HEK293T (cell line): ENCODE results near the gene ADGRD1.

ENCODE experiments used
- CTCF ChIA-PET: fragments of 350-600 bp; formaldehyde crosslinking; extraction: SDS; loops from one replicate; lab custom pipeline; 2021; ENCODE audit warnings: antibody characterized with exemption, inconsistent platforms; lab: Yijun Ruan, JAX
- POLR2A ChIA-PET: fragments of 350-600 bp; formaldehyde crosslinking; extraction: SDS; loops from one replicate; lab custom pipeline; 2020; ENCODE audit warnings: antibody characterized with exemption, inconsistent platforms; lab: Yijun Ruan, JAX
- DNase-seq: peaks from one replicate; pipeline ENCODE4 v3.0.0; 2012; ENCODE audit warnings: mixed read lengths; ENCODE audit errors: extremely low spot score
- ARNT ChIP-seq: fragments of 450-650 bp; IDR thresholded peaks from 2 replicates; pipeline ENCODE4 v1.6.1; 2017; ENCODE audit warnings: mild to moderate bottlenecking
- BHLHE40 ChIP-seq: fragments of 450-650 bp; IDR thresholded peaks from 2 replicates; pipeline ENCODE4 v1.6.1; 2016; ENCODE audit warnings: mild to moderate bottlenecking, moderate library complexity, borderline replicate concordance
- CTBP1 ChIP-seq: fragments of 450-650 bp; IDR thresholded peaks from 2 replicates; pipeline ENCODE4 v1.6.1; 2016; ENCODE audit warnings: borderline replicate concordance
- ELF4 ChIP-seq: fragments of 450-650 bp; IDR thresholded peaks from 2 replicates; pipeline ENCODE4 v1.6.1; 2017; ENCODE audit warnings: antibody characterized with exemption
- FOXA1 ChIP-seq: fragments of 450-650 bp; IDR thresholded peaks from 2 replicates; pipeline ENCODE4 v1.6.1; 2016; ENCODE audit warnings: mild to moderate bottlenecking
- FOXK2 ChIP-seq: fragments of 450-650 bp; IDR thresholded peaks from 2 replicates; pipeline ENCODE4 v1.6.1; 2016; ENCODE audit warnings: mild to moderate bottlenecking
- FOXM1 ChIP-seq: fragments of 450-650 bp; IDR thresholded peaks from 2 replicates; pipeline ENCODE4 v1.6.1; 2017; ENCODE audit warnings: mild to moderate bottlenecking, borderline replicate concordance
- HDGF ChIP-seq: fragments of 450-650 bp; IDR thresholded peaks from 2 replicates; pipeline ENCODE4 v1.6.1; 2017; ENCODE audit warnings: antibody characterized with exemption, borderline replicate concordance
- L3MBTL2 ChIP-seq: fragments of 450-650 bp; conservative IDR thresholded peaks from 2 replicates; pipeline ENCODE4 v1.6.1; 2016; ENCODE audit warnings: mild to moderate bottlenecking
- LEF1 ChIP-seq: fragments of 450-650 bp; IDR thresholded peaks from 2 replicates; pipeline ENCODE4 v1.6.1; 2017; ENCODE audit warnings: mild to moderate bottlenecking, borderline replicate concordance
- NFRKB ChIP-seq: fragments of 450-650 bp; IDR thresholded peaks from 2 replicates; pipeline ENCODE4 v1.6.1; 2016; ENCODE audit warnings: mild to moderate bottlenecking, moderate library complexity
- PKNOX1 ChIP-seq: fragments of 450-650 bp; IDR thresholded peaks from 2 replicates; pipeline ENCODE4 v1.6.1; 2016
- SP1 ChIP-seq: fragments of 450-650 bp; IDR thresholded peaks from 2 replicates; pipeline ENCODE4 v1.6.1; 2017
- SUZ12 ChIP-seq: fragments of 450-650 bp; IDR thresholded peaks from 2 replicates; pipeline ENCODE4 v1.6.1; 2016; ENCODE audit warnings: mild to moderate bottlenecking
- TARDBP ChIP-seq: fragments of 450-650 bp; IDR thresholded peaks from 2 replicates; pipeline ENCODE4 v1.6.1; 2016
- ZNF384 ChIP-seq: fragments of 450-650 bp; IDR thresholded peaks from 2 replicates; pipeline ENCODE4 v1.6.1; 2016

ADGRD1 gene

DNA sequence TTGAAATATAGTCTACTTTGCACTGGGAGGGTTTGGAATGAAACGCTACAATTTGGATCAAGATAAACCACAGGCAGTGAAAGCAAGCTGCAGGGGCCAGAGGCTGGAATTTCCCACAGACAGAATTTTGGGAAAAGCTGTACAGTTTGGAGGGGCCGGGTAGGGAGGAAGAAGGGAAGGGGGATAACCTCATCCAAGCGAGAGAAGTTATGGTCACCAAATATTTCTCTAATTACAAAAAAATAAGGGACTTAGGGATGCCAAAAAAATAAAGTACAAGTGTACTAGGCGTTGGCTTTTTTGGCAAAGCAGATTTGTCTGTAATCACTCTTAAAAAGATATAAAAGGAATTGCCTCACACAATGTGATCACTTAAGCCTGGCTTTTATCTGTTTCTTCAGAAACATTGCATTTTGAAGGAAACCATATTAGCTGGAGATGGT is 31.2 kb upstream of the ADGRD1 start:
- ChIA-PET POLR2A (no interaction called here), CTCF (interaction anchor here (0.7 kb wide), 1 partner anchor 466 kb away, joined by 3 read pairs; no protein-coding TSS in a partner anchor)
- TF ChIP-seq HDGF, result no peak
- no peak for TF ChIP-seq ZNF384
- TF ChIP-seq L3MBTL2, result no peak
- no peak for TF ChIP-seq ARNT
- TF ChIP-seq FOXA1, result no peak
- no peak for TF ChIP-seq PKNOX1
- TF ChIP-seq SP1, result no peak
- no peak for TF ChIP-seq BHLHE40
- TF ChIP-seq NFRKB, result no peak
- TF ChIP-seq CTBP1, result no peak
- no peak for TF ChIP-seq ELF4
- TF ChIP-seq TARDBP, result no peak
- no peak for TF ChIP-seq FOXK2
- no peak for TF ChIP-seq LEF1

DNA sequence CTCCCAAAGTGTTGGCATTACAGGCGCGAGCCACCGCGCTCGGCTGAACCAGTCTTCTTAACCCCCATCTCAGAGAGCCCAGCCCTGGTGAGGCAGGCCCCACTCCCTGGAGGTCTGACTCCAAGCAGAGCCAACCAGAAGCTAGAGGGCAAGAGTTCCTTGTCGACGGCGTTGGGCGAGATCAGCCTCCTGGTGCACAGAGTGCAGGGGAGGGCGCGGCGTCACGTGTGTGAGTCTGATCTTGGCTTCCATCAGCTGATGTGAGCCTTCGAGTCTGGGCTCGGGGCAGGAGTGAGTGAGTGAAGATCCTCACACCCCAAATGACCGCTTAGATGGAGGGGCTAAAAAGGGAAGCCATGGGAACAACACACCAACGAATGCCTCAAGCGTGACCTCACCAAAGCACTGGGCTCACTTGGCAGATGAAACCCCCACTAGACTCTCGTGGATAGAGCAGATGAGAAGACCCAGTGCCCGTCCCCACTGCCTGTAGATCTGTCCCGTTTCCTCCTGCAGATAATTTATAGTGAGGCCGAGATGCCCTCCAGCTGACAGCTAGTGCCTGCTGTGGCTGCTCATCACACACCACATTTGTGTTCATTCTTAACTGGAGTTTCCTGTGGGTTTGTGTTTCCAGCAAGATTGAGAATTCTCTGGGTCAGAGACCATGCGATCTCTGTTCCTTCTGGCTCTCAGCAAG is 28.6 kb upstream of the ADGRD1 start:
- CTCF ChIA-PET, result no interaction called here
- POLR2A ChIA-PET, result no interaction called here
- TF ChIP-seq SUZ12, result no peak
- TF ChIP-seq L3MBTL2, result no peak
- TF ChIP-seq ZNF384, result no peak
- TF ChIP-seq CTBP1, result no peak
- no peak for TF ChIP-seq FOXM1
- no peak for TF ChIP-seq FOXK2
- no peak for TF ChIP-seq ELF4
- TF ChIP-seq TARDBP, result no peak
- TF ChIP-seq BHLHE40, result no peak
- TF ChIP-seq FOXA1, result no peak
- no peak for TF ChIP-seq HDGF
- no peak for TF ChIP-seq ARNT
- TF ChIP-seq SP1, result no peak
- no peak for TF ChIP-seq NFRKB
- TF ChIP-seq LEF1, result no peak
- no peak for TF ChIP-seq PKNOX1
- no peak for DNase-seq

More for the DNA sequence above, 31.2 kb upstream of the ADGRD1 start:
- no peak for DNase-seq

DNA sequence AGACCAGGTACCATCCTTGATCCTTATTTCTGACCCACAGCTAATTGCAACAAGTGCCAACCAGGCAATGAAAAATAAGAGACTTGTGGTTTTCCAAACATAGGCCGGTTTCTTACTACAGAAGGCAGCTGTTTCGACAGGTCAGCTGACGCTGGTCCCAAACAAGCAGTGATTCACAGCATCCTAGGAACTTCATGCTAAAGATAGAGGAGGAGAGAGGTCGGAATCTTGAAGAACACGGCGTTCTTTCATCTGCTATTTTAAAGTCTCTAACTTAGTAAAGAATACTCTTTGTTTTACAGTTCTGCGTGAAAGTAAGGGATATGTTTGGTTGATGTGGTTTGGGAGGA is 28.1 kb upstream of the ADGRD1 start:
- ChIA-PET POLR2A (no interaction called here), CTCF (no interaction called here)
- DNase-seq, result no peak
- no peak for TF ChIP-seq L3MBTL2
- no peak for TF ChIP-seq FOXK2
- TF ChIP-seq PKNOX1, result no peak
- no peak for TF ChIP-seq LEF1
- no peak for TF ChIP-seq ARNT
- TF ChIP-seq SUZ12, result no peak
- TF ChIP-seq ZNF384, result no peak
- no peak for TF ChIP-seq HDGF

GRCh38 chr12:130929363-130929762 is 24.3 kb upstream of the ADGRD1 start:
- DNase-seq, result no peak
- TF ChIP-seq ARNT, result no peak
- TF ChIP-seq ELF4, result no peak
- TF ChIP-seq SP1, result no peak
- no peak for TF ChIP-seq FOXK2
- TF ChIP-seq TARDBP, result no peak
- no peak for TF ChIP-seq FOXM1
- TF ChIP-seq PKNOX1, result no peak
- TF ChIP-seq ZNF384, result no peak
- no peak for TF ChIP-seq FOXA1
- TF ChIP-seq LEF1, result no peak
- TF ChIP-seq NFRKB, result no peak
- TF ChIP-seq L3MBTL2, result no peak
- TF ChIP-seq HDGF, result no peak
- no peak for TF ChIP-seq BHLHE40
- no peak for TF ChIP-seq CTBP1
- ChIA-PET POLR2A (no interaction called here), CTCF (interaction anchor here (0.5 kb wide), 1 partner anchor 434 kb away, joined by 4 read pairs; no protein-coding TSS in a partner anchor)

- DNase-seq, result no peak
- POLR2A ChIA-PET, result no interaction called here
- TF ChIP-seq LEF1 (no peak), HDGF (no peak), TARDBP (no peak), ELF4 (no peak), SP1 (no peak), ZNF384 (no peak), NFRKB (no peak), PKNOX1 (no peak)
- CTCF ChIA-PET, result interaction anchor here (0.6 kb wide), 1 partner anchor 385 kb away, joined by 3 read pairs; no protein-coding TSS in a partner anchor
These were observed 21.4 kb upstream of the ADGRD1 start for GRCh38 chr12:130932061-130932930.
